ENCODE measurements around the gene CSGALNACT2. TPM values are rescaled to one million over a fixed set of nuclear protein-coding genes. Genes with fewer than 3 reads are reported as not detected.
A peak's percentile ranks its signal among the peaks of the same experiment; 100 is the strongest.
"Not testable (repeated sequence)": the region's sequence is repeated elsewhere in the genome, so short reads cannot be mapped to it uniquely, and the experiment has no call there.

Gene CSGALNACT2
- total RNA-seq, 1 donor, result 17.3 TPM

DNA sequence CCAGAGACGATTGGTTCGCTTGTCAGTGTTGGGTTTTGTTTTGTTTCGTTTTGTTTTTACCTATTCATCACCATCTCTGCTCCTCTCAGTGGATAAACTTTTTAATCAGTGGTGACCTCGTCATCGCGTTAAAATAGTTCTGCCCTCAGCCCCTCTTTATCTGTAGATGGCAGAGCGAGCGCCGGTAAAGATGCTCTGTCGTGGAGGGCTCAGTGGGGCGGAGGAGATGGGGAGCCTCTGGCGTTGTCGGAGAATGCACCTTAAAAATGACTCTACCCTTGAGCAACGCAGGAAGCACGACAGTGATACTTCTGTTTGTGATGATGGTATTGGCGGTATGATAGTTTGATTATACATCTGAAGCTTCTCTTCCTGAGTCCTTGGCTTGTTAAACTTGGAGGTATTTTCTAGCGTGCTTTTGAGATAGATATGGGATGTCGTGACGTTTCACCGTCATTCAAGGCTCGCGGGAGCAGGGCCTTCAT, 554 bp downstream of the CSGALNACT2 start:
- peak; percentile 50 for DNase-seq (ENCODE audit: low read depth)
- TF ChIP-seq, protein P1, sequence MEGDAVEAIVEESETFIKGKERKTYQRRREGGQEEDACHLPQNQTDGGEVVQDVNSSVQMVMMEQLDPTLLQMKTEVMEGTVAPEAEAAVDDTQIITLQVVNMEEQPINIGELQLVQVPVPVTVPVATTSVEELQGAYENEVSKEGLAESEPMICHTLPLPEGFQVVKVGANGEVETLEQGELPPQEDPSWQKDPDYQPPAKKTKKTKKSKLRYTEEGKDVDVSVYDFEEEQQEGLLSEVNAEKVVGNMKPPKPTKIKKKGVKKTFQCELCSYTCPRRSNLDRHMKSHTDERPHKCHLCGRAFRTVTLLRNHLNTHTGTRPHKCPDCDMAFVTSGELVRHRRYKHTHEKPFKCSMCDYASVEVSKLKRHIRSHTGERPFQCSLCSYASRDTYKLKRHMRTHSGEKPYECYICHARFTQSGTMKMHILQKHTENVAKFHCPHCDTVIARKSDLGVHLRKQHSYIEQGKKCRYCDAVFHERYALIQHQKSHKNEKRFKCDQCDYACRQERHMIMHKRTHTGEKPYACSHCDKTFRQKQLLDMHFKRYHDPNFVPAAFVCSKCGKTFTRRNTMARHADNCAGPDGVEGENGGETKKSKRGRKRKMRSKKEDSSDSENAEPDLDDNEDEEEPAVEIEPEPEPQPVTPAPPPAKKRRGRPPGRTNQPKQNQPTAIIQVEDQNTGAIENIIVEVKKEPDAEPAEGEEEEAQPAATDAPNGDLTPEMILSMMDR (IDR thresholded peaks at IDR 0.05; ENCODE audit: insufficient read depth, low read depth, low read length), result no peak

DNA sequence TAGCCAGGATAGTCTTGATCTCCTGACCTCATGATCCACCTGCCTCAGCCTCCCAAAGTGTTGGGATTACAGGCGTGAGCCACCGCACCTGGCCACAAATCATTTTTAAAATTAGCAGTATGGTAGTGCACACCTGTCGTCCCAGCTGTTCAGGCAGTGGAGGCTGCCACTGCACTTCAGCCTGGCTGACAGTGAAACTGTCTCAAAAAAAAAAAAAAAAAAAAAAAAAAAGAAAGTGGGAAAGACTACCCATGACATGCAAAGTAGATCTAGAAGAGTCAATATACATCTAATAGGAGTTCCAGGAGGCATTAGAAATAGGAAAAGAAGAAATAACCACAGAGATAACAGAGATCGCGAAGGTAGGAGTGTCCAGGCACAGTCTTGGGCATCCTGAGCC, 3.2 kb downstream of the CSGALNACT2 start:
- DNase-seq (ENCODE audit: low read depth), result no peak
- no peak overlapping the region for H3K4me3 ChIP-seq (ENCODE audit: low read depth, low read length)

More for the DNA sequence above, 554 bp downstream of the CSGALNACT2 start:
- H3K4me3 ChIP-seq (ENCODE audit: low read depth, low read length), result peak overlapping the region; percentile 72

DNA sequence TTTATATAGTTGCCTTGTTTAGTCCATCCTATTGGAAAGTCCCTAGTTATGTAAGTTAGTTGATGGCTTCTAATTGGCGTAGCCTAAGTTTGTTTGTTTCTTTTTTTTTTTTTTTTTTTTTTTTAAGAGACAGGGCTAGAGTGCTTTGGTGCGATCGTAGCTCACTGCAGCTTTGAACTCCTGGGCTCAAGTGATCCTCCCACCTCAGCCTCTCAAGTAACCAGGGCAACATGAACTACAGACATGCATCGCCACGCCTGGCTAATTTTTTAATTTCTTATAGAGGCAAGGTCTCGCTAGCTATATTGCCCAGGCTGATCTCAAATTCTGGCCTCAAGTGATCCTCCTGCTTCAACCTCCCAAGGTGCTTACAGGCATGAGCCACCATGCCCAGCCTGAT, 7.1 kb downstream of the CSGALNACT2 start:
- TF ChIP-seq, protein P1 (IDR thresholded peaks at IDR 0.05; ENCODE audit: insufficient read depth, low read depth, low read length), result no peak
- H3K4me3 ChIP-seq (ENCODE audit: low read depth, low read length), result no peak overlapping the region
- no peak for DNase-seq (ENCODE audit: low read depth)

More for the DNA sequence above, 3.2 kb downstream of the CSGALNACT2 start:
- TF ChIP-seq, protein P1 (IDR thresholded peaks at IDR 0.05; ENCODE audit: insufficient read depth, low read depth, low read length), result no peak

DNA sequence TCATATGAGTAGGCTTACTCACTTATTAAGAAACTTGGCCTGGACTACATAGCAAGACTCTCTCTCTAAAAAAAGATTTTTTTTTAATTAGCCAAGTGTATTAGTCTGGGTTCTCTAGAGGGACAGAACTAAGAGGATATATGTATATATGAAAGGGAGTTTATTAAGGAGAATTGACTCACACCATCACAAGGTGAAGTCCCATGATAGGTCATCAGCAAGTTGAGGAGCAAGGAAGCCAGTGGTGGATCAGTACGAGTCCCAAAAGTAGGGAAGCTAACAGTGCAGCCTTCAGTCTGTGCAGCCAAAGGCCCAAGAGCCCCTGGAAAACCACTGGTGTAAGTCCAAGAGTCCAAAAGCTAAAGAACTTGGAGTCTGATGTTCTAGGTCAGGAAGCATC, 7.7 kb downstream of the CSGALNACT2 start:
- not testable (repeated sequence) for H3K4me3 ChIP-seq (ENCODE audit: low read depth, low read length); DNase-seq (ENCODE audit: low read depth)

DNA sequence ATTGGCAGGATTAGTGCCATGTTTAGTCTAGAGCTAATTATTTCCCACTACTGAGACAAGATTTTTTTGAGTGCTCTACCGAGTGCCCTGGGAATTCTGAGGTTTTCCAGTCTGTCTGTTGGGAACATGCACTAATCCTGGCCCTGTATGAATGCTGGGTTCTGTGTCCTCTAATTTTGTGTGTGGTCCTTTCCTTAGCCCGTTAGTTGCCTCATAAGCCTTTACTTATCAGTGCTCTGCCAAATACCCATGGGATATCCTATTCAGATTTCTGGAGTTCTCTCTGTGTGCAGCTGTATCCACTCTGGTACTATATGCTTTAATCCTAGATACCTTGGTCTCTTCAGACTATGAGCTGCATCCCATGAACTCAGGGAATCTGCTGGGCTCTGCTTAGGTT, 13.1 kb downstream of the CSGALNACT2 start:
- DNase-seq (ENCODE audit: low read depth), result peak; percentile 86
- no peak overlapping the region for H3K4me3 ChIP-seq (ENCODE audit: low read depth, low read length)
- TF ChIP-seq, protein P1 (IDR thresholded peaks at IDR 0.05; ENCODE audit: insufficient read depth, low read depth, low read length), result no peak

DNA sequence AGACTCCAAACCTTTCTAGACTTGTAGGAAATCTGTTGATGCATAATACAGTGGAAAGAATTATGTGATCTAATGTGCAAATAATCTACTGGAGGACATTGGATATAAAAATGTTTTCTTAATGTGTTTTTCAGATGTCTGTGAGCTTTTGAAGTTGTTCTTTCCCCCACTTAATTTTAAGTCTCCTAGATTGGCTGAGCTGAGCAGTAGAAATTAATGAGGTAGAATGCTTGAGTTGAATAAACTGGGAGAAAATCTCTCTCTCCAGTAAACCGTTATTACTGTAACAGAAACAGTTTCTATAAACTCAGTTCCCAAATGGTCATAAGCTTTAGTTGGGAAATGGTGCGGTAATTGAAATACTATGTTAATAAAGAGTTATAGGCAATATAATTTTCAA, 15.7 kb downstream of the CSGALNACT2 start:
- TF ChIP-seq, protein P1 (IDR thresholded peaks at IDR 0.05; ENCODE audit: insufficient read depth, low read depth, low read length), result no peak
- H3K4me3 ChIP-seq (ENCODE audit: low read depth, low read length), result no peak overlapping the region
- DNase-seq (ENCODE audit: low read depth), result no peak

DNA sequence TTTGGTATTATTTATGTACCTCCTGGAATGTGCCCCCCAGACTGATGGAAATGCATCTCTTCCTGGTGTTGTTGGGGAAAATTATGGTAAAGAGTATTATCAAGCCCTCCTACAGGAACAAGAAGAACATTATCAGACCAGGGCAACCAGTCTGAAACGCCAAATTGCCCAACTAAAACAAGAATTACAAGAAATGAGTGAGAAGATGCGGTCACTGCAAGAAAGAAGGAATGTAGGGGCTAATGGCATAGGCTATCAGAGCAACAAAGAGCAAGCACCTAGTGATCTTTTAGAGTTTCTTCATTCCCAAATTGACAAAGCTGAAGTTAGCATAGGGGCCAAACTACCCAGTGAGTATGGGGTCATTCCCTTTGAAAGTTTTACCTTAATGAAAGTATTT, 17.0 kb downstream of the CSGALNACT2 start:
- TF ChIP-seq, protein P1 (IDR thresholded peaks at IDR 0.05; ENCODE audit: insufficient read depth, low read depth, low read length), result no peak
- no peak for DNase-seq (ENCODE audit: low read depth)
- no peak overlapping the region for H3K4me3 ChIP-seq (ENCODE audit: low read depth, low read length)

All from fibroblast of villous mesenchyme (primary cell).